Activated CD4-positive, alpha-beta T cell treated with anti-CD3 and anti-CD28 coated beads for 1 hour (primary cell): Measurements from ENCODE around the gene ASMTL.
"Not testable (repeated sequence)": the region's sequence is repeated elsewhere in the genome, so short reads cannot be mapped to it uniquely, and the experiment has no call there.

Experiments used
- DNase-seq: peaks from one replicate; pipeline ENCODE4 v3.0.0-alpha.2; 2020

ASMTL gene

GRCh38 chrX:1427756-1428155 is 25.0 kb downstream of the ASMTL start:
- no peak for DNase-seq

- not testable (repeated sequence) for DNase-seq
Observed at GRCh38 chrX:1426321-1426720, 26.4 kb downstream of the ASMTL start.

GRCh38 chrX:1425381-1425780 is 27.3 kb downstream of the ASMTL start:
- DNase-seq = no peak

GRCh38 chrX:1424147-1424851 is 28.4 kb downstream of the ASMTL start:
- no peak for DNase-seq

- DNase-seq = no peak
Observed at GRCh38 chrX:1423215-1423614, 29.5 kb downstream of the ASMTL start.

- DNase-seq = no peak
Observed at GRCh38 chrX:1422135-1422465, 30.6 kb downstream of the ASMTL start.

- DNase-seq = no peak
Observed at GRCh38 chrX:1421433-1422134, 31.1 kb downstream of the ASMTL start.

GRCh38 chrX:1420371-1420770 is 32.3 kb downstream of the ASMTL start:
- DNase-seq = no peak

- DNase-seq = no peak
Observed at GRCh38 chrX:1419545-1420355, 33.0 kb downstream of the ASMTL start.

- DNase-seq = no peak
Observed at GRCh38 chrX:1418901-1419544, 33.7 kb downstream of the ASMTL start.

- no peak for DNase-seq
Observed at GRCh38 chrX:1417921-1418771, 34.6 kb downstream of the ASMTL start.

- DNase-seq = no peak
Observed at GRCh38 chrX:1416965-1417760, 35.5 kb downstream of the ASMTL start.

- no peak for DNase-seq
Observed at GRCh38 chrX:1416327-1416784, 36.4 kb downstream of the ASMTL start.

GRCh38 chrX:1412551-1413161 is 40.1 kb downstream of the ASMTL start:
- DNase-seq = no peak

GRCh38 chrX:1411326-1411725 is 41.4 kb downstream of the ASMTL start:
- DNase-seq = no peak

- DNase-seq = no peak
Observed at GRCh38 chrX:1407035-1407434, 45.7 kb downstream of the ASMTL start.

GRCh38 chrX:1405769-1406168 is 46.9 kb downstream of the ASMTL start:
- not testable (repeated sequence) for DNase-seq

GRCh38 chrX:1403867-1404266 is 48.8 kb downstream of the ASMTL start:
- DNase-seq = not testable (repeated sequence)

GRCh38 chrX:1403228-1403627 is 49.5 kb downstream of the ASMTL start:
- DNase-seq = no peak

GRCh38 chrX:1401611-1402430 is 50.9 kb downstream of the ASMTL start:
- no peak for DNase-seq
